GM18909 (cell line): ENCODE data around the gene MC2R.

Source experiments
- ATAC-seq: cut with Tn5 transposase; IDR thresholded peaks from one replicate; pipeline ENCODE4 v1.9.1; 2021; ENCODE audit warnings: mild to moderate bottlenecking; ENCODE audit not compliant: unreplicated experiment, poor library complexity

The MC2R gene

GRCh38 chr18:13915391-13915790 is at the start of gene MC2R:
Gene MC2R, minus strand, starts transcription at chr18:13915536. Its CDS starts 30,018 bp downstream, at chr18:13885518.
- no peak for ATAC-seq

- no peak for ATAC-seq
Measured at GRCh38 chr18:13945811-13946210, 30.5 kb upstream of the MC2R start.

- no peak for ATAC-seq
Measured at GRCh38 chr18:13943338-13943737, 28.0 kb upstream of the MC2R start.

GRCh38 chr18:13940326-13940725 is 25.0 kb upstream of the MC2R start:
- no peak for ATAC-seq

- ATAC-seq: no peak
Measured at GRCh38 chr18:13934676-13935075, 19.3 kb upstream of the MC2R start.

- ATAC-seq: no peak
Measured at GRCh38 chr18:13934058-13934457, 18.7 kb upstream of the MC2R start.

- no peak for ATAC-seq
Measured at GRCh38 chr18:13932285-13933025, 17.1 kb upstream of the MC2R start.

GRCh38 chr18:13930964-13931363 is 15.6 kb upstream of the MC2R start:
- ATAC-seq: no peak

GRCh38 chr18:13923221-13923620 is 7.9 kb upstream of the MC2R start:
- no peak for ATAC-seq

GRCh38 chr18:13918898-13919297 is 3.6 kb upstream of the MC2R start:
- ATAC-seq: no peak

GRCh38 chr18:13917401-13917800 is 2.1 kb upstream of the MC2R start:
- no peak for ATAC-seq

- no peak for ATAC-seq
Measured at GRCh38 chr18:13916559-13916958, 1.2 kb upstream of the MC2R start.

GRCh38 chr18:13915995-13916431 is 677 bp upstream of the MC2R start:
- no peak for ATAC-seq

- no peak for ATAC-seq
Measured at GRCh38 chr18:13914756-13915155, 580 bp downstream of the MC2R start.

- ATAC-seq: no peak
Measured at GRCh38 chr18:13914170-13914569, 1.2 kb downstream of the MC2R start.

- no peak for ATAC-seq
Measured at GRCh38 chr18:13913205-13913604, 2.1 kb downstream of the MC2R start.

- no peak for ATAC-seq
Measured at GRCh38 chr18:13912601-13913000, 2.7 kb downstream of the MC2R start.

GRCh38 chr18:13910986-13911385 is 4.3 kb downstream of the MC2R start:
- no peak for ATAC-seq

- no peak for ATAC-seq
Measured at GRCh38 chr18:13910501-13910900, 4.8 kb downstream of the MC2R start.

- ATAC-seq: no peak
Measured at GRCh38 chr18:13909141-13909940, 6.0 kb downstream of the MC2R start.

GRCh38 chr18:13900633-13901032 is 14.7 kb downstream of the MC2R start:
- ATAC-seq: no peak
